Measurements from ENCODE around the gene PKMYT1.

- TF ChIP-seq, protein P1, sequence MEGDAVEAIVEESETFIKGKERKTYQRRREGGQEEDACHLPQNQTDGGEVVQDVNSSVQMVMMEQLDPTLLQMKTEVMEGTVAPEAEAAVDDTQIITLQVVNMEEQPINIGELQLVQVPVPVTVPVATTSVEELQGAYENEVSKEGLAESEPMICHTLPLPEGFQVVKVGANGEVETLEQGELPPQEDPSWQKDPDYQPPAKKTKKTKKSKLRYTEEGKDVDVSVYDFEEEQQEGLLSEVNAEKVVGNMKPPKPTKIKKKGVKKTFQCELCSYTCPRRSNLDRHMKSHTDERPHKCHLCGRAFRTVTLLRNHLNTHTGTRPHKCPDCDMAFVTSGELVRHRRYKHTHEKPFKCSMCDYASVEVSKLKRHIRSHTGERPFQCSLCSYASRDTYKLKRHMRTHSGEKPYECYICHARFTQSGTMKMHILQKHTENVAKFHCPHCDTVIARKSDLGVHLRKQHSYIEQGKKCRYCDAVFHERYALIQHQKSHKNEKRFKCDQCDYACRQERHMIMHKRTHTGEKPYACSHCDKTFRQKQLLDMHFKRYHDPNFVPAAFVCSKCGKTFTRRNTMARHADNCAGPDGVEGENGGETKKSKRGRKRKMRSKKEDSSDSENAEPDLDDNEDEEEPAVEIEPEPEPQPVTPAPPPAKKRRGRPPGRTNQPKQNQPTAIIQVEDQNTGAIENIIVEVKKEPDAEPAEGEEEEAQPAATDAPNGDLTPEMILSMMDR (optimal IDR thresholded peaks at IDR 0.05 in 1 of 3, IDR thresholded peaks at IDR 0.05 in 1 of 3, conservative IDR thresholded peaks at IDR 0.05 in 1 of 3; ENCODE audit: extremely low read depth in 1 of 3, insufficient read depth in 2 of 3, low read length in 3 of 3): no peak
- TF ChIP-seq EZH2 (IDR thresholded peaks at IDR 0.05; ENCODE audit: low read length): no peak
These were observed 12.5 kb downstream of the PKMYT1 start for GRCh38 chr16:2967721-2968161.
